Neural cell (in vitro differentiated cells): ENCODE results near the gene OR2B6. TPM values are rescaled to one million over a fixed set of nuclear protein-coding genes. Genes with fewer than 3 reads are reported as not detected.

Experiments
- H2AFZ ChIP-seq: fragments of 200-600, 300-800 bp; sonication (generic), shearing (Covaris generic); 2 replicates; pipeline ENCODE4 v1.6.0; 2014; ENCODE audit warnings: low read depth, mild to moderate bottlenecking, antibody characterized with exemption, low read length, moderate library complexity
- H3F3A ChIP-seq: fragments of 200-600 bp; shearing (Covaris generic); 2 replicates; pipeline ENCODE4 v1.6.1; 2016; ENCODE audit warnings: mild to moderate bottlenecking, moderate library complexity, mixed read lengths, antibody characterized with exemption, low read length; ENCODE audit not compliant: insufficient read depth, poor library complexity, severe bottlenecking
- H3K27ac ChIP-seq: fragments of 200-600, 300-800 bp; sonication (generic), shearing (Covaris generic); 2 replicates; pipeline ENCODE4 v1.5.1; 2014; ENCODE audit warnings: mild to moderate bottlenecking, low read length, moderate library complexity
- H3K27me3 ChIP-seq: fragments of 300-800, 200-600 bp; sonication (generic), shearing (Covaris generic); 2 replicates; pipeline ENCODE4 v1.6.0; 2014; ENCODE audit warnings: mild to moderate bottlenecking, low read depth, low read length, moderate library complexity; ENCODE audit not compliant: insufficient read depth
- H3K36me3 ChIP-seq: fragments of 300-800, 200-600 bp; sonication (generic), shearing (Covaris generic); 2 replicates; pipeline ENCODE4 v1.5.1; 2014; ENCODE audit warnings: mild to moderate bottlenecking, antibody characterized with exemption, low read length, moderate library complexity; ENCODE audit not compliant: insufficient read depth
- H3K4me2 ChIP-seq: fragments of 300-800, 200-600 bp; sonication (generic), shearing (Covaris generic); 2 replicates; pipeline ENCODE4 v1.6.0; 2014; ENCODE audit warnings: mild to moderate bottlenecking, low read length
- H3K4me3 ChIP-seq: fragments of 300-800, 200-600 bp; sonication (generic), shearing (Covaris generic); 2 replicates; pipeline ENCODE4 v1.5.1; 2014; ENCODE audit warnings: mild to moderate bottlenecking, low read length, moderate library complexity
- H3K79me2 ChIP-seq: fragments of 200-600 bp; shearing (Covaris generic); replicated peaks from 2 replicates; pipeline ENCODE4 v1.6.0; 2014; ENCODE audit warnings: mild to moderate bottlenecking, low read length, moderate library complexity; ENCODE audit not compliant: insufficient read depth
- H3K9ac ChIP-seq: fragments of 300-800, 200-600 bp; sonication (generic), shearing (Covaris generic); 2 replicates; pipeline ENCODE4 v1.6.1; 2016; ENCODE audit warnings: mild to moderate bottlenecking, low read length, mixed read lengths
- H3K9me2 ChIP-seq: fragments of 200-600 bp; shearing (Covaris generic); 2 replicates; pipeline ENCODE4 v1.6.1; 2016; ENCODE audit warnings: mild to moderate bottlenecking, low read length, mixed read lengths; ENCODE audit not compliant: insufficient read depth
- H3K9me3 ChIP-seq: fragments of 200-600, 300-800 bp; sonication (generic), shearing (Covaris generic); 2 replicates; pipeline ENCODE4 v1.6.1; 2016; ENCODE audit warnings: mild to moderate bottlenecking, mixed run types, low read length, moderate library complexity, mixed read lengths
- H4K20me1 ChIP-seq: fragments of 200-600 bp; shearing (Covaris generic); 2 replicates; pipeline ENCODE4 v1.6.1; 2016; ENCODE audit warnings: mild to moderate bottlenecking, mixed run types; ENCODE audit not compliant: insufficient read depth
- CTCF ChIP-seq: fragments of 450-650 bp; IDR thresholded peaks from 2 replicates; pipeline ENCODE4 v1.5.1; 2014; ENCODE audit warnings: antibody characterized with exemption, mild to moderate bottlenecking, moderate library complexity; ENCODE audit not compliant: poor library complexity, severe bottlenecking
- EP300 ChIP-seq: fragments of 450-650 bp; conservative IDR thresholded peaks from 2 replicates; pipeline ENCODE4 v1.6.1; 2014; ENCODE audit warnings: antibody characterized with exemption, mild to moderate bottlenecking, moderate library complexity; ENCODE audit not compliant: poor library complexity, severe bottlenecking
- EZH2 ChIP-seq: fragments of 200-600, 300-800 bp; shearing (Covaris generic), sonication (generic); IDR thresholded peaks from 2 replicates; pipeline ENCODE4 v1.6.1; 2014; ENCODE audit warnings: antibody characterized with exemption, low read length, borderline replicate concordance, mild to moderate bottlenecking; ENCODE audit not compliant: insufficient read depth, poor library complexity, severe bottlenecking
- MXI1 ChIP-seq: fragments of 450-650 bp; conservative IDR thresholded peaks from 2 replicates; pipeline ENCODE4 v1.6.1; 2014; ENCODE audit warnings: antibody characterized with exemption, mild to moderate bottlenecking; ENCODE audit not compliant: poor library complexity, severe bottlenecking
- POLR2AphosphoS5 ChIP-seq: IDR thresholded peaks from 2 replicates; pipeline ENCODE4 v1.6.1; 2012
- RAD21 ChIP-seq: fragments of 450-650 bp; conservative IDR thresholded peaks from 2 replicates; pipeline ENCODE4 v1.6.1; 2014; ENCODE audit warnings: antibody characterized with exemption, mild to moderate bottlenecking, moderate library complexity
- REST ChIP-seq: IDR thresholded peaks from 2 replicates; pipeline ENCODE4 v1.6.1; 2012; ENCODE audit warnings: borderline replicate concordance
- SMC3 ChIP-seq: fragments of 450-650 bp; conservative IDR thresholded peaks from 2 replicates; pipeline ENCODE4 v1.6.1; 2014; ENCODE audit warnings: antibody characterized with exemption, mild to moderate bottlenecking, moderate library complexity; ENCODE audit not compliant: poor library complexity
- TAF1 ChIP-seq: IDR thresholded peaks from 2 replicates; pipeline ENCODE4 v1.6.1; 2012; ENCODE audit warnings: low read depth
- polyA plus RNA-seq: library from polyadenylated mRNA; depleted of rRNA; stranded (reverse); fragments of >200 nt; gene quantifications from 2 replicates; pipeline ENCODE4 v1.2.3, GENCODE V29; 2014

The OR2B6 gene
- polyA plus RNA-seq, 1 donor from 2014 or later = not detected

- no peaks in the 10 kb centered on the region for H3F3A ChIP-seq
- no peaks in the 10 kb centered on the region for H3K36me3 ChIP-seq
- no peak overlapping the region for H3K27ac ChIP-seq
- H2AFZ ChIP-seq = peak overlapping the region; percentile 44
- TF ChIP-seq POLR2AphosphoS5 (peak; percentile 42), EP300 (no peak)
- H3K9ac ChIP-seq = no peak overlapping the region
- H3K27me3 ChIP-seq = no peaks in the 10 kb centered on the region
- H3K9me3 ChIP-seq = no peaks in the 10 kb centered on the region
- no peaks in the 10 kb centered on the region for H4K20me1 ChIP-seq
- H3K4me3 ChIP-seq = no peak overlapping the region
- H3K4me2 ChIP-seq = no peak overlapping the region
- no peaks in the 10 kb centered on the region for H3K9me2 ChIP-seq
- no peaks in the 10 kb centered on the region for H3K79me2 ChIP-seq
These were observed 23.1 kb downstream of the OR2B6 start for GRCh38 chr6:27980111-27980510.

- no peak for TF ChIP-seq EP300
- no peak for TF ChIP-seq POLR2AphosphoS5
- no peak for TF ChIP-seq SMC3
- no peak for TF ChIP-seq REST
- no peak for TF ChIP-seq RAD21
- Histone ChIP-seq H4K20me1 (no peaks in the 10 kb centered on the region), H2AFZ (no peak overlapping the region), H3K4me3 (no peak overlapping the region), H3K9me3 (no peaks in the 10 kb centered on the region), H3K36me3 (no peaks in the 10 kb centered on the region), H3F3A (no peaks in the 10 kb centered on the region), H3K79me2 (no peaks in the 10 kb centered on the region), H3K9ac (no peak overlapping the region), H3K27ac (no peak overlapping the region), H3K9me2 (no peaks in the 10 kb centered on the region), H3K27me3 (no peaks in the 10 kb centered on the region), H3K4me2 (no peak overlapping the region)
These were observed 30.1 kb downstream of the OR2B6 start for GRCh38 chr6:27986928-27987725.

DNA sequence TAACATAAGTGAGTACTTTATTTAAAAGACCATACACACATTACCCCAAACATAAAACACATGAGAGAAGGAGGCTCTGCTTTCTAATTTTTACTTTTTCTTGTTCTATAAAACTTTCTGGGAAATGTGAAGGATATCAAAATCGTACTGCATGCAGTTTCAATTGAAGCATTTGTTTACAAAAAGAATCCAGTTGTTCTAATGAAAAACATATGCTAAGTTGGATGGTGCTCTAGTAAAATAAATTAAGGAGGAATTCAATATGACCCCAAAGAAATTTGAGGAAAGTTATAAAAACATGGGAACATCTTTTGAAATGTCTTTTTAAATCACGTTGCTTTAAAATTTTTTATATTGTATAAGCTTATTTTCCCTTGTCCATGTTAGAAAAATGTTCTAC lies 37.6 kb downstream of the OR2B6 start:
- H3K9me2 ChIP-seq = no peaks in the 10 kb centered on the region
- no peak overlapping the region for H2AFZ ChIP-seq
- no peaks in the 10 kb centered on the region for H4K20me1 ChIP-seq
- no peak overlapping the region for H3K9ac ChIP-seq
- no peaks in the 10 kb centered on the region for H3K79me2 ChIP-seq
- TF ChIP-seq EZH2 (no peak), RAD21 (no peak), TAF1 (no peak), CTCF (no peak), REST (no peak), POLR2AphosphoS5 (no peak), EP300 (no peak), SMC3 (no peak), MXI1 (no peak)
- no peaks in the 10 kb centered on the region for H3F3A ChIP-seq
- no peaks in the 10 kb centered on the region for H3K27me3 ChIP-seq
- no peaks in the 10 kb centered on the region for H3K9me3 ChIP-seq
- no peaks in the 10 kb centered on the region for H3K36me3 ChIP-seq
- no peak overlapping the region for H3K4me2 ChIP-seq
- H3K4me3 ChIP-seq = no peak overlapping the region
- no peak overlapping the region for H3K27ac ChIP-seq
